ENCODE data around the gene RNF114.

GRCh38 chr20:50003253-50003656 lies 67.1 kb downstream of the RNF114 start:
- TF ChIP-seq, protein P1, sequence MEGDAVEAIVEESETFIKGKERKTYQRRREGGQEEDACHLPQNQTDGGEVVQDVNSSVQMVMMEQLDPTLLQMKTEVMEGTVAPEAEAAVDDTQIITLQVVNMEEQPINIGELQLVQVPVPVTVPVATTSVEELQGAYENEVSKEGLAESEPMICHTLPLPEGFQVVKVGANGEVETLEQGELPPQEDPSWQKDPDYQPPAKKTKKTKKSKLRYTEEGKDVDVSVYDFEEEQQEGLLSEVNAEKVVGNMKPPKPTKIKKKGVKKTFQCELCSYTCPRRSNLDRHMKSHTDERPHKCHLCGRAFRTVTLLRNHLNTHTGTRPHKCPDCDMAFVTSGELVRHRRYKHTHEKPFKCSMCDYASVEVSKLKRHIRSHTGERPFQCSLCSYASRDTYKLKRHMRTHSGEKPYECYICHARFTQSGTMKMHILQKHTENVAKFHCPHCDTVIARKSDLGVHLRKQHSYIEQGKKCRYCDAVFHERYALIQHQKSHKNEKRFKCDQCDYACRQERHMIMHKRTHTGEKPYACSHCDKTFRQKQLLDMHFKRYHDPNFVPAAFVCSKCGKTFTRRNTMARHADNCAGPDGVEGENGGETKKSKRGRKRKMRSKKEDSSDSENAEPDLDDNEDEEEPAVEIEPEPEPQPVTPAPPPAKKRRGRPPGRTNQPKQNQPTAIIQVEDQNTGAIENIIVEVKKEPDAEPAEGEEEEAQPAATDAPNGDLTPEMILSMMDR (IDR thresholded peaks at IDR 0.05; ENCODE audit: insufficient read depth, low read length): no peak
- TF ChIP-seq POLR2AphosphoS5 (IDR thresholded peaks at IDR 0.05; ENCODE audit: low read depth): peak; percentile 71
- TF ChIP-seq GABPA (IDR thresholded peaks at IDR 0.05; ENCODE audit: low read depth): no peak
